Lung (tissue), 12 donors: ENCODE results near the gene MBOAT1. TPM values are rescaled to one million over a fixed set of nuclear protein-coding genes. Genes with fewer than 3 reads are reported as not detected.

ENCODE experiments used
- ATAC-seq: fragments of 200-7000 bp; cut with Tn5 transposase; one replicate; pipeline ENCODE4 v1.9.1; 2020; ENCODE audit warnings: moderate number of reproducible peaks; ENCODE audit not compliant: insufficient read depth, low FRiP score
- DNase-seq, 3 donors: peaks; one replicate each; pipeline ENCODE4 v3.0.0-alpha.2; 2013 to 2017
- H3K27ac ChIP-seq, 2 donors: one replicate each; pipeline ENCODE4 v1.5.1; 2013; ENCODE audit warnings: mild to moderate bottlenecking in 2 of 2, moderate library complexity in 2 of 2, control low read depth in 1 of 2, inconsistent platforms in 1 of 2, low read depth in 1 of 2, low read length in 1 of 2
- H3K27me3 ChIP-seq, 3 donors: one replicate each; pipeline ENCODE4 v1.5.1; 2013; ENCODE audit warnings: low read length in 2 of 3; ENCODE audit not compliant: control insufficient read depth in 3 of 3, insufficient read depth in 3 of 3
- H3K36me3 ChIP-seq, 4 donors: one replicate each; pipeline ENCODE4 v1.5.1; 2013; ENCODE audit warnings: low read length in 4 of 4, mild to moderate bottlenecking in 1 of 4, moderate library complexity in 1 of 4; ENCODE audit not compliant: control insufficient read depth in 4 of 4, insufficient read depth in 4 of 4
- H3K4me1 ChIP-seq, 5 donors: one replicate each; pipeline ENCODE4 v1.5.1; 2013; ENCODE audit warnings: low read length in 5 of 5, mild to moderate bottlenecking in 2 of 5, moderate library complexity in 1 of 5; ENCODE audit not compliant: control insufficient read depth in 5 of 5, insufficient read depth in 5 of 5
- H3K4me3 ChIP-seq: one replicate; pipeline ENCODE4 v1.5.1; 2013; ENCODE audit warnings: mild to moderate bottlenecking, control low read depth, moderate library complexity
- H3K9ac ChIP-seq, 2 donors: one replicate each; pipeline ENCODE4 v1.5.1; 2013; ENCODE audit warnings: low read length in 2 of 2, control low read depth in 1 of 2; ENCODE audit not compliant: insufficient read depth in 1 of 2
- H3K9me3 ChIP-seq, 4 donors: one replicate each; pipeline ENCODE4 v1.5.1; 2013; ENCODE audit warnings: low read length in 3 of 4, mild to moderate bottlenecking in 1 of 4, moderate library complexity in 1 of 4; ENCODE audit not compliant: control insufficient read depth in 4 of 4, insufficient read depth in 3 of 4
- CTCF ChIP-seq: IDR thresholded peaks from 2 replicates; pipeline ENCODE4 v1.5.1; 2012; ENCODE audit warnings: mild to moderate bottlenecking; ENCODE audit errors: control extremely low read depth, extremely low read depth
- WGBS, 2 donors: extraction: QIAGEN DNeasy Blood & Tissue Kit; methylation state at CpG; one replicate each; pipeline ENCODE4 v1.1.7; 2013; 5-methylcytosine and 5-hydroxymethylcytosine counted together
- polyA plus RNA-seq, 2 donors: library from polyadenylated mRNA; stranded (reverse); fragments of 200-250 nt; gene quantifications; one replicate each; pipeline ENCODE4 v1.2.1, GENCODE V29; 2013
- total RNA-seq, 2 donors: library from RNA; depleted of rRNA in 1 of 2; stranded (reverse); fragments of >200 nt in 1 of 2; gene quantifications; one replicate each; pipeline ENCODE4 v1.2.1, GENCODE V29; 2014 to 2021
- donor health status: control.
- donor health status: control.
- donor health status: Bipolar disorder and iron deficiency.
- donor health status: healthy.
- donor health status: DM: yes; HTN: yes; CAD: no.

MBOAT1 gene
- total and polyA plus RNA-seq, 4 donors = 2.3 to 27.4 (median 8.7) TPM

GRCh38 chr6:20162515-20162914, 49.8 kb downstream of the MBOAT1 start:
- no peak for DNase-seq
- 92% methylated on average over 2 of the region's 2 CpGs for WGBS, 2 donors
- no peaks in the 10 kb centered on the region for H3K27me3 ChIP-seq
- ATAC-seq = no peak
- H3K9me3 ChIP-seq = no peaks in the 10 kb centered on the region
- TF ChIP-seq CTCF = no peak
- H3K36me3 ChIP-seq = peaks cover 0 to 4% (median 0%) of the 10 kb centered on the region in 4 donors
- H3K4me1 ChIP-seq = peaks cover 0 to 9% (median 0%) of the 10 kb centered on the region in 5 donors
- no peak overlapping the region for H3K27ac ChIP-seq
- H3K9ac ChIP-seq = no peak overlapping the region
- no peak overlapping the region for H3K4me3 ChIP-seq

GRCh38 chr6:20160541-20161283, 51.6 kb downstream of the MBOAT1 start:
- H3K27ac ChIP-seq = no peak overlapping the region
- ATAC-seq = no peak

GRCh38 chr6:20159781-20160540, 52.3 kb downstream of the MBOAT1 start:
- no peak for ATAC-seq

More at GRCh38 chr6:20160541-20161283, 51.6 kb downstream of the MBOAT1 start:
- DNase-seq = no peak
- TF ChIP-seq CTCF = no peak
- H3K4me1 ChIP-seq = peaks cover 0 to 7% (median 0%) of the 10 kb centered on the region in 5 donors
- WGBS, 2 donors = 83 to 90% methylated on average over 9 of the region's 9 CpGs
- H3K9me3 ChIP-seq = no peaks in the 10 kb centered on the region
- no peak overlapping the region for H3K4me3 ChIP-seq
- no peaks in the 10 kb centered on the region for H3K36me3 ChIP-seq
- no peaks in the 10 kb centered on the region for H3K27me3 ChIP-seq
- no peak overlapping the region for H3K9ac ChIP-seq

More at GRCh38 chr6:20159781-20160540, 52.3 kb downstream of the MBOAT1 start:
- 73 to 74% methylated on average over 5 of the region's 5 CpGs for WGBS, 2 donors
- Histone ChIP-seq H3K4me3 (no peak overlapping the region), H3K36me3 (no peaks in the 10 kb centered on the region), H3K27me3 (no peaks in the 10 kb centered on the region), H3K9me3 (no peaks in the 10 kb centered on the region), H3K4me1 (peaks cover 0 to 7% (median 0%) of the 10 kb centered on the region in 5 donors), H3K9ac (no peak overlapping the region), H3K27ac (no peak overlapping the region)
- DNase-seq = no peak
- no peak for TF ChIP-seq CTCF
